ENCODE results near the gene ARMC5. TPM values are rescaled to one million over a fixed set of nuclear protein-coding genes. Genes with fewer than 3 reads are reported as not detected.

Gene ARMC5
- total RNA-seq, 1 experiment from 2014 or later: 8.8 TPM

GRCh38 chr16:31417916-31418315 is 41.4 kb upstream of the ARMC5 start:
- BruUV-seq (replicated peaks): no TSS peak
- Histone ChIP-seq H3K4me3 (ENCODE audit: low read depth, low read length, poor library complexity, severe bottlenecking) (no peak overlapping the region), H3K36me3 (ENCODE audit: insufficient read depth, low read length, poor library complexity, severe bottlenecking) (no peaks in the 10 kb centered on the region), H3K27me3 (replicated peaks; ENCODE audit: insufficient read depth, low read depth, low read length, poor library complexity) (no peaks in the 10 kb centered on the region), H3K9me3 (ENCODE audit: low read depth, low read length, poor library complexity, severe bottlenecking) (no peaks in the 10 kb centered on the region), H3K4me1 (ENCODE audit: insufficient read depth, low read length, poor library complexity, severe bottlenecking) (no peaks in the 10 kb centered on the region), H3K27ac (ENCODE audit: low read depth, low read length, poor library complexity, severe bottlenecking) (no peak overlapping the region)
- ChIA-PET CTCF (no interaction called here), POLR2A (ENCODE audit: low non-redundant PET) (no interaction called here)
- intact Hi-C loops (cut with micrococcal nuclease; ENCODE audit: unreplicated experiment): no loop called here
- TF ChIP-seq EZH2 (IDR thresholded peaks at IDR 0.05; ENCODE audit: borderline replicate concordance, low read depth, low read length, poor library complexity, severe bottlenecking) (no peak), CTCF (conservative IDR thresholded peaks at IDR 0.05; ENCODE audit: low read depth, low read length) (no peak)
- no peak for DNase-seq (ENCODE audit: low spot score)

- Histone ChIP-seq H3K4me1 (ENCODE audit: insufficient read depth, low read length, poor library complexity, severe bottlenecking) (no peaks in the 10 kb centered on the region), H3K27me3 (replicated peaks; ENCODE audit: insufficient read depth, low read depth, low read length, poor library complexity) (no peaks in the 10 kb centered on the region), H3K36me3 (ENCODE audit: insufficient read depth, low read length, poor library complexity, severe bottlenecking) (no peaks in the 10 kb centered on the region), H3K27ac (ENCODE audit: low read depth, low read length, poor library complexity, severe bottlenecking) (no peak overlapping the region), H3K9me3 (ENCODE audit: low read depth, low read length, poor library complexity, severe bottlenecking) (no peaks in the 10 kb centered on the region), H3K4me3 (ENCODE audit: low read depth, low read length, poor library complexity, severe bottlenecking) (no peak overlapping the region)
- no TSS peak for BruUV-seq (replicated peaks)
- intact Hi-C loops (cut with micrococcal nuclease; ENCODE audit: unreplicated experiment): no loop called here
- ChIA-PET CTCF (no interaction called here), POLR2A (ENCODE audit: low non-redundant PET) (no interaction called here)
- no peak for DNase-seq (ENCODE audit: low spot score)
- TF ChIP-seq CTCF (conservative IDR thresholded peaks at IDR 0.05; ENCODE audit: low read depth, low read length) (no peak), EZH2 (IDR thresholded peaks at IDR 0.05; ENCODE audit: borderline replicate concordance, low read depth, low read length, poor library complexity, severe bottlenecking) (no peak)
Measured at GRCh38 chr16:31420037-31420436, 39.3 kb upstream of the ARMC5 start.

- intact Hi-C loops (cut with micrococcal nuclease; ENCODE audit: unreplicated experiment): no loop called here
- DNase-seq (ENCODE audit: low spot score): no peak
- no peaks in the 10 kb centered on the region for H3K36me3 ChIP-seq (ENCODE audit: insufficient read depth, low read length, poor library complexity, severe bottlenecking)
- no peak overlapping the region for H3K27ac ChIP-seq (ENCODE audit: low read depth, low read length, poor library complexity, severe bottlenecking)
- H3K27me3 ChIP-seq (replicated peaks; ENCODE audit: insufficient read depth, low read depth, low read length, poor library complexity): peaks cover 3% of the 10 kb centered on the region
- TF ChIP-seq EZH2 (IDR thresholded peaks at IDR 0.05; ENCODE audit: borderline replicate concordance, low read depth, low read length, poor library complexity, severe bottlenecking) (no peak), CTCF (conservative IDR thresholded peaks at IDR 0.05; ENCODE audit: low read depth, low read length) (no peak)
- POLR2A ChIA-PET (ENCODE audit: low non-redundant PET): no interaction called here
- H3K4me1 ChIP-seq (ENCODE audit: insufficient read depth, low read length, poor library complexity, severe bottlenecking): no peaks in the 10 kb centered on the region
- H3K9me3 ChIP-seq (ENCODE audit: low read depth, low read length, poor library complexity, severe bottlenecking): no peaks in the 10 kb centered on the region
- no peak overlapping the region for H3K4me3 ChIP-seq (ENCODE audit: low read depth, low read length, poor library complexity, severe bottlenecking)
- CTCF ChIA-PET: no interaction called here
- BruUV-seq (replicated peaks): no TSS peak
Measured at GRCh38 chr16:31421587-31421986, 37.7 kb upstream of the ARMC5 start.

All from A673 (cell line).